ENCODE results near the gene SPOCD1.

- TF ChIP-seq TAF1 (IDR thresholded peaks at IDR 0.05; ENCODE audit: borderline replicate concordance, low read depth, low read length) = no peak
- no peak for TF ChIP-seq POLR2AphosphoS5 (IDR thresholded peaks at IDR 0.05; ENCODE audit: low read depth, low read length)
These were observed 36.9 kb downstream of the SPOCD1 start for GRCh38 chr1:31778763-31779488.
